KMS-11 (cell line): ENCODE measurements around the gene MAP4K4.

ENCODE experiments used
- H2AFZ ChIP-seq: fragments of 200-600 bp; sonication (generic); 2 replicates; pipeline ENCODE4 v1.6.1; 2016; ENCODE audit warnings: antibody characterized with exemption, mixed run types, low read depth
- H3K27ac ChIP-seq: fragments of 200-600 bp; sonication (generic); 2 replicates; pipeline ENCODE4 v1.6.1; 2016; ENCODE audit warnings: mild to moderate bottlenecking, mixed run types
- H3K27me3 ChIP-seq: fragments of 200-600 bp; sonication (generic); 2 replicates; pipeline ENCODE4 v1.6.1; 2017; ENCODE audit warnings: mild to moderate bottlenecking, low read depth, mixed run types, moderate library complexity; ENCODE audit not compliant: insufficient read depth
- H3K36me3 ChIP-seq: fragments of 200-600 bp; sonication (generic); 2 replicates; pipeline ENCODE4 v1.6.1; 2017; ENCODE audit warnings: mild to moderate bottlenecking, mixed run types; ENCODE audit not compliant: insufficient read depth
- H3K4me1 ChIP-seq: fragments of 200-600 bp; sonication (generic); 2 replicates; pipeline ENCODE4 v1.6.1; 2016; ENCODE audit warnings: mild to moderate bottlenecking, low read depth, mixed run types; ENCODE audit not compliant: poor library complexity, severe bottlenecking
- H3K4me2 ChIP-seq: fragments of 200-600 bp; sonication (generic); 2 replicates; pipeline ENCODE4 v1.7.0; 2016; ENCODE audit warnings: mild to moderate bottlenecking, mixed run types
- H3K4me3 ChIP-seq: fragments of 200-600 bp; sonication (generic); IDR thresholded peaks from 2 replicates; pipeline ENCODE4 v1.6.1; 2017; ENCODE audit warnings: low read depth, low read length, mixed read lengths; ENCODE audit not compliant: insufficient read depth
- H3K79me2 ChIP-seq: fragments of 200-600 bp; sonication (generic); 2 replicates; pipeline ENCODE4 v1.6.1; 2016; ENCODE audit warnings: low read depth, mixed run types; ENCODE audit not compliant: insufficient read depth
- H3K9ac ChIP-seq: fragments of 200-600 bp; sonication (generic); 2 replicates; pipeline ENCODE4 v1.6.1; 2016; ENCODE audit warnings: mild to moderate bottlenecking, mixed run types
- H4K20me1 ChIP-seq: fragments of 200-600 bp; sonication (generic); 2 replicates; pipeline ENCODE4 v1.6.1; 2016; ENCODE audit warnings: mild to moderate bottlenecking, mixed run types; ENCODE audit not compliant: insufficient read depth
- CTCF ChIP-seq: fragments of 200-600 bp; sonication (generic); conservative IDR thresholded peaks from 2 replicates; pipeline ENCODE4 v1.6.1; 2017; ENCODE audit warnings: low read depth, mild to moderate bottlenecking, antibody characterized with exemption, low read length, moderate library complexity, mixed read lengths

Gene MAP4K4

GRCh38 chr2:101801496-101801895 lies 104.0 kb downstream of the MAP4K4 start:
- H3K9ac ChIP-seq: no peak overlapping the region
- TF ChIP-seq CTCF: no peak
- H3K27me3 ChIP-seq: no peaks in the 10 kb centered on the region
- H3K36me3 ChIP-seq: no peaks in the 10 kb centered on the region
- H2AFZ ChIP-seq: no peak overlapping the region
- no peak overlapping the region for H3K4me2 ChIP-seq
- H3K79me2 ChIP-seq: no peaks in the 10 kb centered on the region
- no peak overlapping the region for H3K4me3 ChIP-seq
- H3K27ac ChIP-seq: no peak overlapping the region
- H4K20me1 ChIP-seq: no peaks in the 10 kb centered on the region
- no peaks in the 10 kb centered on the region for H3K4me1 ChIP-seq

DNA sequence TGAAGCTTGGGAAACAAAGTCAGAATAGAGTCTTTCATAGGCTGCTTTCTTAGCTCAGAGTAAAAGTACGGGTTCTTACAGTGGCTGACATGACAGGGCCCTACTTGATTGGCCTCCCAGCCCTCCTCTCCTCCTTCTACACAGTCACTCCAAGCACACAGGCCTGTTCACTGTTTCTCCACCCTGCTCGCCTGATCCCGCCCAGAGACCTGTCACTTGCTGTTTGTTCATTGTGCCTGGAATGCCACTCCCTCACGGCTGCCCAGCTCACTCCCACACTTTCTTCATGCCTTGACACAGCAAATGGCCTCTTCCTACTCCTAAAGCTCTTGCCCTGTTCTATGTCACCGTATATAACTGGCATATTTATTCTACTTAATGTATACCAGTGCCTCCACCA lies 104.8 kb downstream of the MAP4K4 start:
- Histone ChIP-seq H3K4me2 (no peak overlapping the region), H2AFZ (no peak overlapping the region), H3K79me2 (no peaks in the 10 kb centered on the region), H3K36me3 (no peaks in the 10 kb centered on the region), H3K4me3 (no peak overlapping the region), H3K27ac (no peak overlapping the region), H3K27me3 (no peaks in the 10 kb centered on the region), H3K4me1 (no peaks in the 10 kb centered on the region), H3K9ac (no peak overlapping the region), H4K20me1 (no peaks in the 10 kb centered on the region)
- TF ChIP-seq CTCF: no peak

GRCh38 chr2:101803128-101803527 lies 105.6 kb downstream of the MAP4K4 start:
- Histone ChIP-seq H3K4me1 (no peaks in the 10 kb centered on the region), H3K27me3 (no peaks in the 10 kb centered on the region), H2AFZ (no peak overlapping the region), H3K36me3 (no peaks in the 10 kb centered on the region), H4K20me1 (no peaks in the 10 kb centered on the region), H3K27ac (no peak overlapping the region), H3K4me2 (no peak overlapping the region), H3K4me3 (no peak overlapping the region), H3K9ac (no peak overlapping the region), H3K79me2 (no peaks in the 10 kb centered on the region)
- no peak for TF ChIP-seq CTCF

DNA sequence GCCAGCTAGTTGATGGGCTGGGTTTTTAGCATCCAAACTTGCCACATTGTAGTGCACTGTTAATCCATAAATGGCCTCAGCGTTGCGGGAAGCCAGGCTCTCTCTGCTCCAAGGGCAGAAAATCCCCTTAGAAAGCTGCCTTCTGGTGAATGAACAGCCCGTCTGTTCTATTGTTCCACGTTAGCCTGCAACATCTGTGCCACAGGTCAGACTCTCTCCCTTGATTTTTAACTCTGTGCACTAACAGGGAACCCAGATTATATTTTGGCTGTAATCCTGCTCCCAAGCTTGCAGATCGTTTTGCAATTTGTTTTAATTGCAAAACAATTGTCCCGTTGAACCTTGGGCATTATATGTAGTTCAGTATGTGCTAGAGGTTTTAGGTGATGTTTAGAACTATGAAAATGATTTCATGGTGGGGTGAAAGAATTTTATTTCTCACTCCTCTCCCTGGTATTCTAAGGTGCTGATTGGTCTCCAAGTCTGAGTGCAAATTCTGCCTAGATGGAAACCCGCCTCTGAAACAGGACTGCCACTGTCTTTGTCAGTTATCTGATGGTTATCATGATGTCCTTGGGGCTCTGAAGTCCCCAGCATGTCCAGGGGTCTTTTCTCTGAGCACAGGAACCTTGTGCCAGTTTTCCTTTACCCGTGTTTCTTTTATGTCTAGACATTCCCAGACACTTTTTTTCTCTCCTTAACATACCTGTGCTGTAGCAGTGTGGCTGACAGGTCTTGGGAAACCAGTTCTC lies 106.6 kb downstream of the MAP4K4 start:
- H3K4me1 ChIP-seq: no peaks in the 10 kb centered on the region
- H3K27ac ChIP-seq: no peak overlapping the region
- no peak overlapping the region for H3K4me2 ChIP-seq
- no peaks in the 10 kb centered on the region for H3K27me3 ChIP-seq
- TF ChIP-seq CTCF: no peak
- H3K4me3 ChIP-seq: no peak overlapping the region
- no peaks in the 10 kb centered on the region for H4K20me1 ChIP-seq
- H3K9ac ChIP-seq: no peak overlapping the region
- no peaks in the 10 kb centered on the region for H3K79me2 ChIP-seq
- no peaks in the 10 kb centered on the region for H3K36me3 ChIP-seq
- no peak overlapping the region for H2AFZ ChIP-seq
